Mesothelial cell of epicardium (in vitro differentiated cells): ENCODE results near the gene WIPI1. TPM values are rescaled to one million over a fixed set of nuclear protein-coding genes. Genes with fewer than 3 reads are reported as not detected.
"Not testable (repeated sequence)": the region's sequence is repeated elsewhere in the genome, so short reads cannot be mapped to it uniquely, and the experiment has no call there.

Source experiments
- DNase-seq, 2 experiments: peaks; one replicate each; pipeline ENCODE4 v3.0.0; 2021; ENCODE audit warnings: low spot score in 2 of 2; ENCODE audit not compliant: unreplicated experiment in 2 of 2
- H3K27ac Mint-ChIP-seq: 2 replicates; pipeline ENCODE4 v1.8.0; 2021; ENCODE audit warnings: mixed read lengths
- H3K27me3 Mint-ChIP-seq: 2 replicates; pipeline ENCODE4 v1.8.0; 2021; ENCODE audit warnings: low read depth, mixed read lengths
- H3K36me3 Mint-ChIP-seq: 2 replicates; pipeline ENCODE4 v1.8.0; 2021; ENCODE audit warnings: mixed read lengths
- H3K4me1 Mint-ChIP-seq: 2 replicates; pipeline ENCODE4 v1.8.0; 2021; ENCODE audit warnings: mixed read lengths
- H3K4me3 Mint-ChIP-seq: 2 replicates; pipeline ENCODE4 v1.8.0; 2021; ENCODE audit warnings: mild to moderate bottlenecking, moderate library complexity, mixed read lengths
- H3K9me3 Mint-ChIP-seq: 2 replicates; pipeline ENCODE4 v1.8.0; 2021; ENCODE audit warnings: mixed read lengths
- total RNA-seq: library from RNA; stranded (reverse); gene quantifications from 3 replicates; pipeline ENCODE4 v1.2.1, GENCODE V29; 2021
- TF ChIP-seq, protein P1 (sequence below): fragments of 200-600 bp; sonication (generic); IDR thresholded peaks from one replicate; pipeline ENCODE4 v1.5.0; 2021; ENCODE audit warnings: antibody characterized with exemption; ENCODE audit not compliant: unreplicated experiment

WIPI1 gene
- total RNA-seq, 1 donor from 2014 or later: 27.2 TPM

DNA sequence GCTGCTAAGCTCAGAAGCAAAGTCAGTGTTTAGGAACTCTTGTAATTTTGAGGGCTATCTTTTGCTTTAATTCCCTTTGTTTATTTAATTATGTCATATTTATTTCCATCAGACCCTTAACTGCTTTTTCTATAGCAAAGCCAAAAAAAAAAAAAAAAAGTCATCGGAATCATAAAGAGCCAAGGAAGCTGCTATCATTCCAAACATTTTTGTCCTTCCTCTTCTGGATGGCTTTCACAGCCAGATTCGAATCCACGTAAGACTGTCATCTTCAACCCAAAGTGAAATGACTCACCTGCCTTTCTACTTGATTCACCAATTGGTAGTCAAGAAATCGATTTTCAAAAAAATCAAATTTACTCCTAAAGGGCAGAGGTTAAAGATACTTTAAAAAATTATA lies 38.4 kb downstream of the WIPI1 start:
- no peak overlapping the region for H3K27ac Mint-ChIP-seq
- H3K27me3 Mint-ChIP-seq: no peaks in the 10 kb centered on the region
- no peak for DNase-seq
- peaks cover 33% of the 10 kb centered on the region for H3K9me3 Mint-ChIP-seq
- H3K4me1 Mint-ChIP-seq: no peaks in the 10 kb centered on the region
- H3K4me3 Mint-ChIP-seq: no peak overlapping the region
- TF ChIP-seq, protein P1, sequence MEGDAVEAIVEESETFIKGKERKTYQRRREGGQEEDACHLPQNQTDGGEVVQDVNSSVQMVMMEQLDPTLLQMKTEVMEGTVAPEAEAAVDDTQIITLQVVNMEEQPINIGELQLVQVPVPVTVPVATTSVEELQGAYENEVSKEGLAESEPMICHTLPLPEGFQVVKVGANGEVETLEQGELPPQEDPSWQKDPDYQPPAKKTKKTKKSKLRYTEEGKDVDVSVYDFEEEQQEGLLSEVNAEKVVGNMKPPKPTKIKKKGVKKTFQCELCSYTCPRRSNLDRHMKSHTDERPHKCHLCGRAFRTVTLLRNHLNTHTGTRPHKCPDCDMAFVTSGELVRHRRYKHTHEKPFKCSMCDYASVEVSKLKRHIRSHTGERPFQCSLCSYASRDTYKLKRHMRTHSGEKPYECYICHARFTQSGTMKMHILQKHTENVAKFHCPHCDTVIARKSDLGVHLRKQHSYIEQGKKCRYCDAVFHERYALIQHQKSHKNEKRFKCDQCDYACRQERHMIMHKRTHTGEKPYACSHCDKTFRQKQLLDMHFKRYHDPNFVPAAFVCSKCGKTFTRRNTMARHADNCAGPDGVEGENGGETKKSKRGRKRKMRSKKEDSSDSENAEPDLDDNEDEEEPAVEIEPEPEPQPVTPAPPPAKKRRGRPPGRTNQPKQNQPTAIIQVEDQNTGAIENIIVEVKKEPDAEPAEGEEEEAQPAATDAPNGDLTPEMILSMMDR: no peak
- peaks cover 37% of the 10 kb centered on the region for H3K36me3 Mint-ChIP-seq

DNA sequence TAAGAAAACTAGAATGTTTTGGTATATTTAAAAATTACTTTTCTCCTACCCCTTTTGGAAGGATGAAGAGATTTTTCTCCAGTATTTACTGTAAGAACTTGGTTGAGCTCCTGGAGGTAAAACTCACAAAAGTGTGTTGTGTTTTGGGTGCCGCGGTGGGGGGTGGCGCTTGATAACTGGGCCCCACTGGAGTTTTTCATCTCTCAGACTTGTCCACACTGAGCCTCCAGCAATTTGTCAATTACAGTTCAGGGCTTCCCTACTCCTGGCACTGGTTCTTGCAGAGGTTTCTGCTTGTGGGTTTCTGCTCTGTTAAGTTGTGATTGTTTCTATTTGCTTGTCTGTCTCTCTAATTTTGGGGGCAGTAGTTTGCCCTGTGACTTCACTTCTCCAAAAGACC lies 40.0 kb downstream of the WIPI1 start:
- DNase-seq: no peak
- H3K27ac Mint-ChIP-seq: no peak overlapping the region
- H3K4me1 Mint-ChIP-seq: no peaks in the 10 kb centered on the region
- H3K4me3 Mint-ChIP-seq: no peak overlapping the region
- peaks cover 34% of the 10 kb centered on the region for H3K9me3 Mint-ChIP-seq
- TF ChIP-seq, protein P1: no peak
- no peaks in the 10 kb centered on the region for H3K27me3 Mint-ChIP-seq
- peaks cover 37% of the 10 kb centered on the region for H3K36me3 Mint-ChIP-seq

DNA sequence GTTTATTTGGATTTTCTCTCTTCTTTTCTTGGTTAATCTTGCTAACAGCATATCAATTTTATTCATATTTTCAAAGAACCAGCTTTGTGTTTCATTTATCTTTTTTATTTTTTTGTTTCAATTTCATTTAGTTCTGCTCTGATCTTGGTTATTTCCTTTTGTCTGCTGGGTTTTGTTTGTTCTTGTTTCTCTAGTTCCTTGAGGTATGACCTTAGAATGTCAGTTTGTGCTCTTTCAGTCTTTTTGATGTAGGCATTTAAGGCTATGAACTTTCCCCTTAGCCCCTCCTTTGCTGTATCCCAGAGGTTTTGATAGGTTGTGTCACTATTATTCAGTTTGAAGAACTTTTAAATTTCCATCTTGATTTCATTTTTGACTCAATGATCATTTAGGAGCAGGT lies 42.4 kb downstream of the WIPI1 start:
- not testable (repeated sequence) for H3K4me1 Mint-ChIP-seq, H3K4me3 Mint-ChIP-seq
- H3K9me3 Mint-ChIP-seq: peaks cover 38% of the 10 kb centered on the region

DNA sequence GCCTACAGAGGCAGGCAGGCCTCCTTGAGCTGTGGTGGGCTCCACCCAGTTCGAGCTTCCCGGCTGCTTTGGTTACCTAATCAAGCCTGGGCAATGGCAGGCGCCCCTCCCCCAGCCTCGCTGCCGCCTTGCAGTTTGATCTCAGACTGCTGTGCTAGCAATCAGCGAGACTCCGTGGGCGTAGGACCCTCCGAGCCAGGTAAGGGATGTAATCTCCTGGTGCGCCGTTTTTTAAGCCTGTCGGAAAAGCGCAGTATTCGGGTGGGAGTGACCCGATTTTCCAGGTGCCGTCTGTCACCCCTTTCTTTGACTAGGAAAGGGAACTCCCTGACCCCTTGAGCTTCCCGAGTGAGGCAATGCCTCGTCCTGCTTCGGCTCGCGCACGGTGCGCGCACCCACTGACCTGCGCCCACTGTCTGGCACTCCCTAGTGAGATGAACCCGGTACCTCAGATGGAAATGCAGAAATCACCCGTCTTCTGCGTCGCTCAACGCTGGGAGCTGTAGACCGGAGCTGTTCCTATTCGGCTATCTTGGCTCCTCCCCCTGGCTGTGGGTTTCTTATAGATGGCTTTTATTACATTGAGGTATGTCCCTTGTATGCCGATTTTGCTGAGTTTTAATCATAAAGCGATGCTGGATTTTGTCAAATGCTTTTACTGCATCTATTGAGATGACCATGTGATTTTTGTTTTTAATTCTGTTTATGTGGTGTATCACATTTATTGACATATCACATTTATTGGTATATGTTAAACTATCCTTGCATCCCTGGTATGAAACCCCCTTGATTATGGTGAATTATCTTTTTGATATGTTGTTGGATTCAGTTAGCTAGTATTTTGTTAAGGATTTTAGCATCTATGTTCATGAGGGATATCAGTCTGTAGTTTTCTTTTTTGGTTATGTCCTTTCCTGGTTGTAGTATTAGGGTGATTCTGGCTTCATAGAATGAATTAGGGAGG lies 43.4 kb downstream of the WIPI1 start:
- DNase-seq, H3K27me3 Mint-ChIP-seq, H3K4me1 Mint-ChIP-seq, H3K27ac Mint-ChIP-seq: not testable (repeated sequence)
- Mint-ChIP-seq H3K9me3 (peaks cover 38% of the 10 kb centered on the region), H3K36me3 (peaks cover 17% of the 10 kb centered on the region), H3K4me3 (peak overlapping the region; percentile 73)

More for the DNA sequence above, 42.4 kb downstream of the WIPI1 start:
- not testable (repeated sequence) for H3K27ac Mint-ChIP-seq, H3K27me3 Mint-ChIP-seq, DNase-seq
- H3K36me3 Mint-ChIP-seq: peaks cover 20% of the 10 kb centered on the region

DNA sequence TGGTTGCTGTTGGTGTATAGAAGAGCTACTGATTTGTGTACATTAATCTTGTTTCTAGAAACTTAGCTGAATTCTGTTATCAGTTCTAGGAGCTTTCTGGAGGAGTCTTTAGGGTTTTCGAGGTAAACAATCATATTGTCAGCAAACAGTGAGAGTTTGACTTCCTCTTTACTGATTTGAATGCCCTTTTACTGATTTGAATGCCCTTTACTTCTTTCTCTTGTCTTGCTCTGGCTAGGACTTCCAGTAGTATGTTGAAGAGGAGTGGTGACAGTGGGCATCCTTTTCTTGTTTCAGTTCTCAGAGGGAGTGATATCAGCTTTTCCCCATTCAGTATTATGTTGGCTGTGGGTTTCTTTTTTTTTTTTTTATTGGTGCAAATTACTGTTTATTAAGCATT lies 49.6 kb downstream of the WIPI1 start:
- H3K4me1 Mint-ChIP-seq, H3K27me3 Mint-ChIP-seq, H3K4me3 Mint-ChIP-seq, DNase-seq, H3K27ac Mint-ChIP-seq: not testable (repeated sequence)
- Mint-ChIP-seq H3K9me3 (peaks cover 37% of the 10 kb centered on the region), H3K36me3 (peaks cover 19% of the 10 kb centered on the region)

DNA sequence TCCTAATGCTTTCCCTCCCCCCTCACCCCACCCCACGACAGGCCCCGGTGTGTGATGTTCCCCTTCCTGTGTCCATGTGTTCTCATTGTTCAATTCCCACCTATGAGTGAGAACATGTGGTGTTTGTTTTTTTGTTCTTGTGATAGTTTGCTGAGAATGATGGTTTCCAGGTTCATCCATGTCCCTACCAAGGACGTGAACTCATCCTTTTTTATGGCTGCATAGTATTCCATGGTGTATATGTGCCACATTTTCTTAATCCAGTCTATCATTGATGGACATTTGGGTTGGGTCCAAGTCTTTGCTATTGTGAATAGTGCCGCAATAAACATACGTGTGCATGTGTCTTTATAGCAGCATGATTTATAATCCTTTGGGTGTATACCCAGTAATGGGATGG lies 53.5 kb downstream of the WIPI1 start:
- H3K27ac Mint-ChIP-seq, H3K4me1 Mint-ChIP-seq, H3K4me3 Mint-ChIP-seq, H3K27me3 Mint-ChIP-seq, DNase-seq: not testable (repeated sequence)
- peaks cover 33% of the 10 kb centered on the region for H3K9me3 Mint-ChIP-seq
- peaks cover 19% of the 10 kb centered on the region for H3K36me3 Mint-ChIP-seq

- DNase-seq: no peak
- H3K9me3 Mint-ChIP-seq: peaks cover 33% of the 10 kb centered on the region
- peaks cover 6% of the 10 kb centered on the region for H3K4me1 Mint-ChIP-seq
- TF ChIP-seq, protein P1: no peak
- no peaks in the 10 kb centered on the region for H3K27me3 Mint-ChIP-seq
- no peak overlapping the region for H3K4me3 Mint-ChIP-seq
- H3K36me3 Mint-ChIP-seq: peaks cover 19% of the 10 kb centered on the region
- no peak overlapping the region for H3K27ac Mint-ChIP-seq
Observed at GRCh38 chr17:68403122-68403521, 54.2 kb downstream of the WIPI1 start.
